T47D (cell line): ENCODE results near the gene CEND1.

Source experiments
- DNase-seq, 2 experiments: peaks; one replicate each; pipeline versions ENCODE4 v3.0.0 to v3.0.0-alpha.2; 2011 to 2012; ENCODE audit warnings: low read depth in 1 of 2, low spot score in 1 of 2
- JUND ChIP-seq: IDR thresholded peaks from 2 replicates; pipeline ENCODE4 v1.6.1; 2012; ENCODE audit warnings: low read depth
- in situ Hi-C: cut with HindIII; loops from 2 replicates; pipeline ENCODE4 v1.10.0; 2016; ENCODE audit warnings: low sequenced_read_pairs, low pct_unique_long_range_greater_than_20kb

CEND1 gene

DNA sequence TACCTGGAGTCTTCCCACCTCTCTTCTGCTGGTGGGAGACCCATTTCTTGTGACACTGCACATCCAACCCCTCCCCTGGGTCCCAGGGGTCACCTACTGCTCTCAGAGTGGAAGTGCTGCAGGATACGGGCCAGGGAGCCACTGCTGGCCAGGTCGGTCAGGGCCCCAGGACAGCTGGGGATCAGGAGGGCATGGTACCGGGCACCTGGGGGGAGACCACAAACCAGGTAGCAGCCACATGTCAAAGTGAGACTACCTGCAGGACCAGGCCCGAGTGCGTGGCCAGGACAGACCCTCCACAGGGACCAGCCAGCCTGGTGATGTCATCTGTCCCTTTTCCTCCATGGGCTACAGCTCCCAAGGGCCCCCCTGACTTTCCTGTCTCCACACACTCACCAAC is 16.5 kb downstream of the CEND1 start:
- in situ Hi-C loops, result no loop called here
- TF ChIP-seq JUND, result no peak
- no peak for DNase-seq

DNA sequence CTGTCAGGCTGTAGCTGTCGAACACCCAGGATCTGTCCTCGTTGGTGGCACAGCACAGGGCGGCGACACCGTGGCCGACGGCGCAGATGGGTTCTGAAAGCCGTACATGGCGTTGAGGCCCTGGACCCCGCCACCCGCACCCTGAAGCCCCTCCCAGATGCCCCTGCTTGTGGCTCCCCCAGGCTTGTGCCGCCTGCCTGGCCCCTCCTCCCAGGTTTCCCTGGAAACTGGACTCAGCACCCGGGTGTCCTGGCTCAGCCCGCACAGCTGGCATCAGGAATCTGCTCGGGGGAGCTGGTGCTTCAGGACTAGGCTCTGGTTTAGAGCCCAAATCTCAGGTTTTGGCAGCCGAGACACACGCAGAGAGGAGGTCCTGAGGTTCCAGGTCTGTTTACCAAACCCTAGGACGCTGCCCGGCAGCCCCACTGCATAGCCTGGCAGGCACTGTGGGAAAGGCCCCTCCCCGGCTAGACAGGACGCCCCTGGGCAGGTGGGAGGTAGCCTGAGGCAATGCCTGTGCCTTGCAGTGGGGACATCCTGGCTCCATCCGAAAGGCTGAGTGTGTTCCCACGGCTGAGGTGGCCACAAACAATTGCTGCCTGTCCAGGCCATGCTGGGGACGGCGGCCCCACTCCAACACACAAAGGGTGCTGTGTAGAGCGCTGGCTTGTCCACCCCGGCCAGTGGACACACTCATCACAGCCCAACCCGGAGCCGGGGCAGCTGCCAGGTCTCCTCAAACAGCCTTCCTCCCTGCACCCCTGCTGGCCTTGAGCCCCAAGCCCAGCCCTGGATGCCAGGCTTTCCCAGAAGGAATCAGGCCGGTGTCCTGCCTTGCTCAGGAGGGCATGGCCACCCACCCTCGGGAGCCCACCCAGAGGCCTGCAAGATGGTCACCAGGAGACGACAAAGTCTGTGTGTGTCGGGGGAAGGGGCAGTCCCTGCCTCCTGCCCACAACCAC is 17.2 kb downstream of the CEND1 start:
- no peak for TF ChIP-seq JUND
- in situ Hi-C loops, result no loop called here
- DNase-seq, result no peak

DNA sequence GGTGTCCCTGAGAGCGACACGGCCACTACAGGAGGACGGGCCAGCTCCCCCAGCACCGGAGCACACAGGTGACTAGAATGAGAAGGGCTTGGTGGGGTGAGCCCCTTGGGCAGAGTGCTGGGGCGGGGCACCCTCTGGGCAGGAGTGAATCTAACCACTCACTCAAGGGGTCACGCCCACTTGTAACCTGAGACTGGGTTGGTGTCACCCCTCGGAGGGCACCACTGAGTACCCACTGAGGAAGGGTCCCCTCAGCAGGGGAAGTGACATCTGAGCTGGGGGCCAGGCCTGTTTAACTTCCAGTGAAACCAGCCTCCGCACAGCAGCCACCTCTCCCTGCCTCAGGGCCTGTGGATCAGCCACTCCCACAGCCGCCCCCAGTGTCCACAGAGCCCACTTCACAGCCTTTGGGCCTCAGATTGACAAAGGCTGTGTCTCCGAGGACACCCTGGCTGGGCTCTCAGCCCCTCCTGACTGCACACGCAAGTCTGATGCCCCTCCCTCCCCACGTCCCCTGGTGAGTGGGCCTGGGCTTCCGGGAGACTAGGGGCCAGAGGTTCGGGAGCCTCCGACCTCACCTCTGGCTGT is 18.2 kb downstream of the CEND1 start:
- in situ Hi-C loops, result no loop called here
- TF ChIP-seq JUND, result no peak
- DNase-seq, result no peak

DNA sequence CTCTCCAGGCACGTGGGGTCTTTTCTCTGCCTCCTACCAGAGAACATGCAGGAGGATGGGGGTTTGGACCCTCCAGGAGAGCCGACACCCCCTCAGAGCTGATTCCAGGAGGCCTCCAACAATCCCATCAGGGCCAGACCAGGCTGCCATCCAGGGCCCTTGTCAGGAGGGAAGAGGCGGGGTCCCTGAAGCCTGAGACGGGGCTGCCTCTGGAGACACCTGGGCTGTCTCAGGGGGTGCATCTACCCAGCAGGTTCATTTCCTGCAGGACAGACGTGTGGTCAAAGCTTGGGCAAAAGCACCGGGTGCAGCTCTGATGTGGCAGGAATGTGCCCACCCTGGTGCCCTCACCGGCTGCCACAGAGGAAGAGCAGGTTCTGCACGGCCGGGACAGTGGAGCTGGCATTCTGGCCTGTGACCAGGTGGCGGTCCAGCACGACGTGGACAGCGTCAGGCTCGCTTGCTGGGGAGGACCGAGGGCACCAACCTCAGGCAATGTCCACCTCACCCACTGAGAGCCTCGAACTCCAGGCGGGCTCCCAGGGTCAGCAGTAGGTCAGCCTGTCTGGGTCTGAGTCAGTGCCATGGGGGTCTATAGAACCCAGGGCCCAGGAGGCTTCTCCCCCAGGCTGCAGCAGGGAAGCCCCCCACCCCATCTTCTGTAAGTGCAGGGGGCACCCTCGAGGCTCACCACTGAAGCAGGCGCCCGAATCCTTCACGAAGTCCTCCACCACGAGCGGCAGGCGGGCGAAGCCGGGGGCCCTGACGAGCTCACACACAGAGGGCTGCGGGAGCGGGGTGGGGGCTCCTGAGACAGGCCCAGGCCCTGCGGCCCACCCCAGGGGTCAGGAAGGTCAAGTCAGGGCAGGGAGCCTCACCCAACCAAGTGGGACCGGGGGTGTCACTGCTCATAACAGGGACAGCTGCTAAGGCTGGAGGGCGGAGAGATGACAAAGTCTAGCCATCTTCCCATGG is 19.0 kb downstream of the CEND1 start:
- no peak for DNase-seq
- in situ Hi-C loops, result no loop called here
- no peak for TF ChIP-seq JUND

DNA sequence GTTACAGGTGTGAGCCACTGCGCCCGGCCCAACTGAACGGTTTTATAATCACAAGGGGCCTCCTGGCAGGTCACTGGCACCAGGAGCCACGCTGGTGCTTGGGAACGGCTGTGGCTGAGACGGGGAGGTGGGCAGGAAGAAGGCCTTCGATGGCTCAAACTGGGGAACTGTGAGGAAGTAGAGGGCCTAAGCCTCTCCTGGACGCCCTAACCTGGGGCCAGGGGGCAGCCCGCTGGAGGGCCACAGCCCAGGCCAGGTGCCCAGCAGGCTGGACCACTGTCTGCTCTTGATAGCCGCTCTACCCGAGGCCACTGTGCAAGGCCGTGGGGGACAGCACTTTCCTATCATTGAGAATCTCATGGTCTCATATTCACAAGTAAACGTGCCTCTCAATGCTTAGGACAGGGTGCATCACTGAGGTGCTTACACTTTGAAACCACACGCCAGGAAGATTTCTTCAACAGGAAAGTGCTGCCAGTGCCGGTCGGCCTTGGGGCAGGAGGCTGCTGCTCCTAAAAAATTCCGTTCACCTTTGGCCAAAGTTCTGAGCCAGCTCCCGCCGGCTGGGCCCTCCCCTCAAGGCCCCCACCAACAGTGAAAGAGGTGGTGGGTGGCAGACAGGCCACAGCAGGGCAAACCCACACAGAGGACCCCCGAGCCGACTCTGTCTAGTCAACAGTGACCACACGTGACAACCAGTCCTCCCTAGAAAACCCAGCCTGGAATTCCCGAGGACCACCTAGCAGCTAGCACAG is 19.8 kb downstream of the CEND1 start:
- in situ Hi-C loops, result no loop called here
- DNase-seq, result no peak
- no peak for TF ChIP-seq JUND

DNA sequence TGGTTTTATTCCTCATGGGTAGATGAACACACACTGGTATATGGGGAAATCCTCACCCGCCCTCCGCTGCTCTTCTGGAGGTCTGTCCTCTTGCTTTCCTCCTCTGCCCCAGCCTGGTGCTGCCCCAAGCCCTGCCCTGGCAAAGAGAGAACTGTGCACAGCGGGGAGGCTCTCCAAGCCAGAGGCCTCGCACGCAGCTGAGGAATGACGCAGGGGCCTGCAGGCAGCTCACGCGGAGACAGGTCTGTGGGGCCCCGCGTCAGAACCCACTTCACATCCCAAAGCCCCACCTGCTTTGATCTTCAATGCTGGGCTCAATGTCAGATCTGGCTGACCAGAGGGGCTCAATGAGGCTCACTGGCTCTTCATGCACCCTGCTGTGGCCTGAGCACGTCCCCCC is 22.7 kb downstream of the CEND1 start:
- in situ Hi-C loops, result no loop called here
- DNase-seq, result no peak

DNA sequence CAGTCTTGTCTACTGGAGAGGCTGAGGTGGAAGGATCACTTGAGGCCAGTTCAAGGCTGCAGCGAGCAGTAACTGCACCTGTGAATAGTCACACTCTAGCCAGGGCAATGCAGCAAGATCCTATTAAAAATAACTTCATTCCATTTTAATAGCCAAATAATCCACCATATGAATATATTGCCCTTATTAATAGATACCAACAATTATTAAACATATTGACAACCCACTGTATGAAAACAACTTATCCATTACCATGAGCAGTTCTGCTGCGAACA is 23.0 kb downstream of the CEND1 start:
- in situ Hi-C loops, result no loop called here
- no peak for DNase-seq
- TF ChIP-seq JUND, result no peak

More for the DNA sequence above, 22.7 kb downstream of the CEND1 start:
- TF ChIP-seq JUND, result no peak

DNA sequence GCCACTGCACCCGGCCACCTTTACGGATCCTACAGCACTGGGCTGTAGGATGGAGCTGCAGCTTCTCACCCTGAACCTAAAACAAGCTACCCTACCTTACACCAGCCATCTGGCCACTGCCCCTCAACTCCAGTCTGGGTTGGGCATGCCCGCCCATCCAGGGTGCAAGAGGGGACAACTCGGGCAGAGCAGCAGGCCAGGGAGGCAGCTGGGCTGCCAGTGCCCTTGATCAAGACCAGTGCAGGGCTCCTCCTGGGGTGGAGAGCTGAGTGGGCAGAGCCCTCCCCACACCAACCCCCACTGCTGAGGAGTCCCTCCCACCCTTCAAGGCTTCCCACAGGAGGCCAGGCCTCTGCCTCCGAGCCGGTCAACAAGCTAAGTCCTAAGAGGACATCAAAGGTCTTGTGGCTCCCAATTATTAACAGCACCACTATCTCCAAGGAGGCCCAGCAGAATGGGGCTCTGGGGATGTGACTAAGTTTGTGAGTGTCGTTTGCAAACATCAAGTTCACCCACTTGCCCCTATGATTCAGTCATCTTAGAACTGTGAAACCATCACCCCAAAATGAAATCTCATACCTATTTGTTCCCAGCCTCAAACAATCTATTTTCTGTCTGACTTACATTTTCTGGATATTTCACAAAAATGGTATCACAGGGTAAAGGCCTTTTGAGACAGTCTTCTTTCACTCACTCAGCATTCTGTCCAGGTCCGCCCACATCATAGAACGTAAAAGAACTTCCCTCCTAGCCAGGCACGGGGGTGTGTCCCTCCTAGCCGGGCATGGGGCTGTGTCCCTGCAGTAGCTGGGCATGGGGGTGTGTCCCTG is 23.6 kb downstream of the CEND1 start:
- in situ Hi-C loops, result no loop called here
- DNase-seq, result no peak
- TF ChIP-seq JUND, result no peak

DNA sequence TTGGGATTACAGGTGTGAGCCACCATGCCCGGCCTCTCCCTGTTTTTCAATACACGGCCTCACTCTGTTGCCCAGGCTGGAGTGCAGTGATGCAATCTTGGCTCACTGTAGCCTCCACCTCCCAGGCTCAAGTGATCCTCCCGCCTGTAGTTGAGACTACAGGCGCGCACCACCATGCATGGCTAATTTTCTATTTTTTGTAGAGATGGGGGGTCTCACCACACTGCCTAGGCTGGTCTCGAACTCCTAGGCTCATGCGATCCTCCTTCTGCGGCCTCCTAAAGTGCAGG is 24.1 kb downstream of the CEND1 start:
- TF ChIP-seq JUND, result no peak
- no peak for DNase-seq
- in situ Hi-C loops, result no loop called here

DNA sequence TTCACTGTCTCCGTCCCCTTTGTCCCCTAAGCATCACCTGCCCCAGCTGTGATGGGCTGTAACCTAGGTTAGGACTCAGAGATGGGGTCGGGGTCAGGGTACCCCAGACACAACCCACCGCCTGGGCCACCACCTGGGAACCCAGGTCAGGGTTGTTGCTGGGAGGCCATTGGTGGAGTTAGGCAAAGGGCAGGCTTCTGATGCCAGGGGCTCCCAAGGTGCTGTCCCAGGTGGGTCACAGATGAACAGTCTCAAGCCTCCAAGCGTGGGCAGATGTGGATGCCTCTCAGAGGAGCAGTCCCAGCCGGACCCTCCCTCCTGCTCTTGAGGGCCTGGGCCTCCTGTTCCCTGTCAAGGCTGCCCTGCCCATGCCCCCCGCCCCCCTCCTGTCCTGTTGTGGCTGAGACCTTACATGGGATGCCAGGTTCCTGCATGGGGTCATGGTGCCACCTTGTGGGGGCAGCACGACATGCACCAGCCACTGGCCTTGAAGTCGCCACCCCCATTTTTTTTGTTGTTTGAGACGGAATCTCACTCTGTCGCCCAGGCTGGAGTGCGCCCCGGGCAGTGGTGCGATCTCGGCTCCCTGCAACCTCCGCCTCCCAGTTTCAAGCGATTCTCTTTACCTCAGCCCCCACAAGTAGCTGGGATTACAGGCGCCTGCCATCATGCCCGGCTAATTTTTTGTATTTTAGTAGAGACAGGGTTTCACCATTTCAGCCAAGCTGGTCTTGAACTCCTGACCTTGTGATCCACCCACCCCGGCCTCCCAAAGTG is 24.7 kb downstream of the CEND1 start:
- no peak for TF ChIP-seq JUND
- DNase-seq, result peak; percentile 45 to 69
- in situ Hi-C loops, result no loop called here
